Measurements from ENCODE around the gene OXCT2.
"Not testable (repeated sequence)": the region's sequence is repeated elsewhere in the genome, so short reads cannot be mapped to it uniquely, and the experiment has no call there.

Gene OXCT2
- total RNA-seq, result 0 to 0.22 (median 0.05) reads per million in 17 experiments

DNA sequence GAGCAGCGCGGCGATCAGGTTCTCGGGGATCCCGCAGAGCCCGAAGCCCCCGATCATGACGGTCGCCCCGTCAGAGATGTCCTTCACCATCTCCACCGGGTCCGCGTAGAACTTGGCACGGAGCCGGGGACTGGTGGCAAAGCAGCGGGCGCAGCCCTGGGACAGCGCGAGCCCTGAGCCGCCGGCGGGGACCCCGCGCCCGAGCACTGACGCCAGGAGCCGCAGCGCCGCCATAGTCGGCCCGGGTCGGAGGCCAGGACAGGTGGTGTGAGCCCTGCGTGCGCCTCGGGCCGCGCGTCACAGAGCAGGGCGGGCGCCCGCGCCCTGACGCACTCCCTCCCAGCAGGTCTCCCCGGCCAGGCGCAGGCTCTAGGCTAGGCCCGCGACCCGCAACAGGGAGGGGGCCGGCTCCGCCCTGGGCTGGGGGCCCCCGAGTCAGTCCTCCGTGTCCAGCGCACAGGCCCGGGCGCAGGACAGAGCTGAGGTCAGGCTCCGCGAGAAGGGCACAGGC, at the start of gene OXCT2:
TSS of gene OXCT2 (minus strand) at position 327 of the 511 bp plus-strand sequence. CDS start at position 234, 93 bp downstream.
- not testable (repeated sequence) for DNase-seq

GRCh38 chr1:39819091-39819812, 48.1 kb upstream of the OXCT2 start:
- DNase-seq, result no peak

- DNase-seq, result no peak
Measured at GRCh38 chr1:39818482-39818881, 47.3 kb upstream of the OXCT2 start.

- DNase-seq, result peak; percentile 78 to 93 (median 85)
Measured at GRCh38 chr1:39817091-39817932, 46.2 kb upstream of the OXCT2 start.

- peak; percentile 85 to 92 (median 88) for DNase-seq
Measured at GRCh38 chr1:39816415-39817090, 45.4 kb upstream of the OXCT2 start.

- DNase-seq, result no peak
Measured at GRCh38 chr1:39812913-39813312, 41.8 kb upstream of the OXCT2 start.

- no peak for DNase-seq
Measured at GRCh38 chr1:39808784-39809517, 37.8 kb upstream of the OXCT2 start.

GRCh38 chr1:39805385-39805784, 34.2 kb upstream of the OXCT2 start:
- DNase-seq, result no peak

DNA sequence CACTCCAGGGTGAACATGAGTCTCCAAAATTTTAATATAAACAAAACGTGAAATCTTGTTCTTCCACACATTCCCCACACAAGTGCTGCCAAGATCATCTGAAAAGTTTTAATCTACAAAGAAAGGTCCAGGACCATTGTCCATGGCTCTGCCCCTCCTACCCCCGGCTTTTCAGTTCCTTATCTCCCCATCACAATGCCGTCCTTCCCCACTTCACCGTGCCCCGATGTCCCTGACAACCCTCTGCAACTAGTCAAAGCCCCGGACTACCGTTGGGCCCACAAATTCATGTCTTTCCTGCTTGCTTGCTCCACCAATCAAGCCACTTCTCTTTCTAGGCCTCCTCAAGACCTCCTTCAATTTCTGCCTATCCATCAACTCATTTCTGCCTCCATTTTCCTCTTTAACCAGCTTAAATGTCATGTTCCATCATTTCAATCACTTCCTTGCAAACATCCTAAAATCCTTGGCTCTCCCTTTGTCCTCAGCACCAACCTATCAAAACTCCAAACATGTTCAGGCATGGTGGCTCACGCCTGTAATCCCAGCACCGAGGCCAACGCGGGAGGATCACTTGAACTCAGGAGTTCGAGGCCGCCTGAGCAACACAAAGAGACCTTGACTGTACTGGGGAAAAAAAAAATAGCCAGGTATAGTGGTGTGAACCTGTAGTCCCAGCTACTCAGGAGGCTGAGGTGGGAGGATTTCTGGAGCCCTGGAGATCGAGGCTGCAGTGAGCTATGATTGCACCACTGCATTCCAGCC, 31.5 kb upstream of the OXCT2 start:
- DNase-seq, result no peak

DNA sequence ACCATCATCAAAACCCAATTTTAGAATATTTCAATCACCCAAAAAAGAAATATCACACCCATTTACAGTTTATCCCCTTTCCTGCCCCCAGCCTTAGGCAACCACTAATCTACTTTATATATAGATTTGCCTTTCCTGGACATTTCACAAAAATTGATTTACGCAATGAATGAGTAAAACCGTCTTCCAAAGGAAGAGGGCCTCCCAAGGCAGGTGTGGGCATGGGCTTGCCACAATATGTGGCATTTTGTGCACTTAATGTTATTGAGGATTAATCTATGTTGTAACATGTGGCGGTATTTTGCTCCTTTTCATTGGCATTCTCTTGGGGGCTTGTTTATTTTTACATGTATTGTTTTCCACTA, 29.3 kb upstream of the OXCT2 start:
- no peak for DNase-seq

DNA sequence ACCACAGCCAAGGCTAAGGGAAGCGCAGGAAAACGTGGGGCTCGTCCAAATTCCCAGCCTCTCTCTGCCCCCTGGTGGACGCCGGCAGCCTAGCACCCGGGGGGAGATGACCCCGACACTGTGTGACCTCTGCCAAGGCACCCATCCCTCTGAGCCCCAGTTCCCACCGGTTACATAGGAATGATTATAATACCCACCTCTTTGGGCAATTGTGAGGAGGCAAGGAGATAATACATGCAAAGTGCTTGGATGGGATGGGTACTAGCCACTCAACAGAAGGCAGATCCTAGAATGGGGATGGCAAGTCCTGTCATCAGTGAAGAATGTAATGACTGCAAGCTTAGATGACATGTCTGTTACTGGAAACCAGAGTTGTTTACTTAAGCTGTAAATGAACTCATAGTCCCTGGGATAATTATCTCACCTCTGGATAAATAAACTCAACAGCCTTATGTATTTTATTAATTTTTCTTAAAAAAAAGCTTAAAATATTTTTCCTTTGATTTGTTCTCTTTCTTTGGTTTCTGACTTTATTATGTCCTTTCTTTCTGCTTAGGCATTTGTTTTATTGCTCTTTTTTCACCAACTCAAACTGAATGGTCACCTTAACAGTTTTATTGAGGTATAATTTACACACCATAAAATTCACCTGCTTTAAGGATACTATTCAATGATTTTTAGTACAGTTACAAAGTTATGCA, 28.8 kb upstream of the OXCT2 start:
- peak; percentile 66 to 86 (median 78) for DNase-seq

GRCh38 chr1:39798859-39799769, 28.0 kb upstream of the OXCT2 start:
- DNase-seq, result peak; percentile 81 to 93 (median 90)

GRCh38 chr1:39795651-39796050, 24.5 kb upstream of the OXCT2 start:
- DNase-seq, result no peak

DNA sequence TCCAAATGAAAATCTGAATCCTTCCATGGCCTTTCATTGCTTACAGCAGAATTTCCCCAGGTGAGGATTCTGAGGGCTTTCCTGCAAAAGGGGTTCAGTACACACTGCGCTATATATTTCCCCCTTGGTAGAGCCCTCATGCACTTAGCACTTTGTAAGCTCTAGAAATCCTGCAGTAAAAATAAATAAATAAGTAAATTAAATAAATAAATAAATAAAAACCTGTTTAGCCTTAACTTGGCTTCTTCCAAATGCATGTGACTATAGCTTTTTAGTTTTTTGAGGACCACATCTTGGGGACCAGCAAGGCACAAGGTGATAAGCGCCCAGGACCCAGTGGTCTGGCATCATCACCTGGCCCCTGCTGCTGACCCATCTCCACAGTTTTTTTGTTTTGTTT, 20.7 kb upstream of the OXCT2 start:
- no peak for DNase-seq

DNA sequence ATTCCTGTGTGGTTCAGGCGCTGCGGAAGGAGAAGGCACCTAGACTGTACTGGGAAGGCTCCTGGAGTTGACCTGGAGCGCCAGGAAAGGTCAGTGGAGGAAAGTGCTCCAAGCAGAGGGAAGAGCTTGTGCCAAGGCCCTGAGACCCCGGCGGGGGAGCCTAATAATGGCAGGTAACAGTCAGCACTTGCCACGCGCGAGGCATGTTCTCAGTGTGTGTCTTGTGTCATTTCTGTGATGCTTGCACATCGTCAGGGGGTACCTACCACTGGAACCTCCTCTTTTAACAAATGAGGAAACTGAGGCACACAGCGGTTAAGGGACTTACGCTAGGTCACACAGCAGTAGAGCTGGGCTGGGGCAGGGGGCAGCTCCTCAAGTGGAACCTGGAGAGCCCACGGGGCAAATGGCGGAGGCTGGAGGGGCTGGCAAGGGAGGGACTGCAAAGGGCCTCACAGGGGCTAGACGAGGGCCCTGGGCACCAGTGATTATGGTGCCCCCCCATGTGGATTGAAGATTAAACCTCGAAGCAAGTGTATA, 18.5 kb upstream of the OXCT2 start:
- no peak for DNase-seq

DNA sequence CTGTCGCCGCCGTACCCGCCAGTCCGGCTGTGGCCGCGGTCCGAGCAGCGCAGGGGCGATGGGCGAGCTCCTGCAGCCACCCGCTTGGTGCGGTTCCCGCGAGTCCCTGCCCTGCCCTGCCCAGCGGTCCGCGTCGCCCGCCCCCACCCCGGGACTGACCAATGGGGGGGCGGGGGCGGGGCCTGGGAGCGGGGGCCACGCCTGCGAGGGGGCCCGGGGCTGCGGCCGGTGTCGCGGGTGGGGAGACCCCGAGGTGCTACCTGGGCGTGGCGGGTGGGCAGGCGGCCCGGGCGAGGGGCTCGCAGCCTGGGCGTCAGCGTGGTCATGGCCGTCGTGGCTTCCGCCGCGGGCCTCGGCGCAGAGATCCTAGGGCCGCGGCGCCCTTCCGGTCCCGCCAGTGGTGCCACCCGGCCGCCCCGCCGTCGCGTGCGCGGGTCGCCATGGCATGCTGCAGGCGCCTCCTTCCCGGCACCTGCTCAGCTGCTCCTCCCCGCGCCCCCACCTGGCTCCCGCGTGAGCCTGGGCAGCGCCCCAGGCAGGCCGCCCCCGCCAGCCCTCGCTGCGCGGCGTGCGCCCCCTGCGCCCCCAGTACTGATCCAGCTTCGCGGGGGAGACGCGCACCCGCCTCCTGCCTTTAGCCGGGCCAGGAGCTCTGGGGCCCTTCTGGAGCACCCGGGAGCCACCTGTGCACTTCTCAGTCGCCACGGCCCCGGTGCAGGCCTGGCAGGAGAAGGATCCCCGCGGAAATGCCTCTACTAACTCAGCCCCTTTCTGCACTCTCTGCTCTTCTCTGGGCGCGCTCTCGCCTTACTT, 17.8 kb upstream of the OXCT2 start, which contains the start of gene BMP8B:
TSS of gene BMP8B (minus strand) at position 108 of the 813 bp plus-strand sequence. CDS start 380 bp downstream, outside the sequence.
- DNase-seq, result peak; percentile 75 to 90 (median 84)

- DNase-seq, result peak in 1 of 4 experiments; percentile 19
Measured at GRCh38 chr1:39788426-39788757, 17.2 kb upstream of the OXCT2 start.

DNA sequence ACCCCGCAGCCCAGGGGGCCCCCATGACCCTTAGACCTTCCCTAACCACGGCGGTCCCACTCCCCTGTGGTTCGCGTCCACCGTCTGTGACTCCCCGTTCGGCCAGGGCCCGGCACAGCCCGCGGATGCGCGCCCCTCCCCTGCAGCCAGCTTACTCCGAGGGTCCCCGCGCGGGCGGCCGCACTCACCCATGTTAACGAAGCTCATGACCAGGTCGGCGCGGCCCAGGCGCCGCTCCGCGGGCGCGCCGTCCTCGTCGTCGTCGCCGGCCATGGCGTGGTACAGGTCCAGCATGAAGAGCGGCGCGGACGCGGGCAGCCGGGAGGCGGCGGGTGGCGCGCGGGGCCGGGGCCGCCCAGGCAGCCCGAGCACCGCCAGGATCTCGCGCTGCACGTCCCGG, 16.8 kb upstream of the OXCT2 start:
- not testable (repeated sequence) for DNase-seq

Measured in suppressor macrophage (primary cell).